Measurements from ENCODE around the gene SELPLG.

- TF ChIP-seq CTCF (IDR thresholded peaks at IDR 0.05): no peak
- no peak for TF ChIP-seq POLR2A (IDR thresholded peaks at IDR 0.05)
Measured at GRCh38 chr12:108592033-108592909, 41.4 kb downstream of the SELPLG start.
